Hepatocyte (in vitro differentiated cells): ENCODE measurements around the gene SCAMP2.

Experiments
- CTCF ChIP-seq: fragments of 200-600 bp; sonication (generic); IDR thresholded peaks from 2 replicates; pipeline ENCODE4 v1.5.1; 2016; ENCODE audit warnings: antibody characterized with exemption, mild to moderate bottlenecking; ENCODE audit not compliant: poor library complexity
- EZH2phosphoT487 ChIP-seq: fragments of 200-600 bp; sonication (generic); IDR thresholded peaks from one replicate; pipeline ENCODE4 v1.6.1; 2018; ENCODE audit warnings: antibody characterized with exemption, mild to moderate bottlenecking, low read depth, moderate library complexity; ENCODE audit not compliant: unreplicated experiment, severe bottlenecking

GRCh38 chr15:74838137-74838516, 35.0 kb downstream of the SCAMP2 start:
- TF ChIP-seq CTCF, result no peak
- no peak for TF ChIP-seq EZH2phosphoT487
